K562 (cell line): Measurements from ENCODE around the gene IPO9. TPM values are rescaled to one million over a fixed set of nuclear protein-coding genes. Genes with fewer than 3 reads are reported as not detected.

Source experiments
- KLF1 ChIP-seq: fragments of 450-650 bp; IDR thresholded peaks from 2 replicates; pipeline ENCODE4 v1.6.1; 2016; ENCODE audit warnings: missing genetic modification characterization, missing compliant biosample characterization
- MAFF ChIP-seq: IDR thresholded peaks from 2 replicates; pipeline ENCODE4 v1.6.1; 2012; ENCODE audit warnings: low read length, improper control_type of control experiment
- MECOM ChIP-seq: fragments of 250-450 bp; sonication (Bioruptor Pico); IDR thresholded peaks from 2 replicates; pipeline ENCODE4 v1.8.0; 2022; ENCODE audit warnings: inconsistent platforms
- polyA plus RNA-seq, 8 experiments: library from polyadenylated mRNA; depleted of rRNA in 4 of 8; stranded (reverse) in 5 of 8; unstranded in 3 of 8; fragments of >200 nt; fragmentation: Nextera tagmentation in 2 of 8; fragmentation: Illumina TruSeq in 1 of 8; extraction: Ambion mirVana in 2 of 8; extraction: Trizol in 1 of 8; gene quantifications; 2 replicates each; pipeline versions ENCODE4 v1.2.1 to v1.2.3, GENCODE V29; 2011 to 2014; ENCODE audit warnings: inconsistent platforms in 1 of 8, missing spikeins in 1 of 8
- total RNA-seq, 7 experiments: library from RNA; depleted of rRNA in 6 of 7; stranded (reverse); fragments of >200 nt in 6 of 7; fragmentation: Illumina TruSeq in 2 of 7; extraction: Trizol in 2 of 7; gene quantifications; 2 replicates each; pipeline versions ENCODE4 v1.2.1 to v1.2.3, GENCODE V29; 2011 to 2021; ENCODE audit warnings: low replicate concordance in 1 of 7
- TF ChIP-seq, protein P1 (sequence below): fragments of 450-650 bp; IDR thresholded peaks from 2 replicates; pipeline ENCODE4 v1.6.1; 2016; ENCODE audit warnings: mild to moderate bottlenecking, moderate library complexity
- TF ChIP-seq, protein P2 (sequence below): sonication (generic); formaldehyde crosslinking; IDR thresholded peaks from 2 replicates; pipeline ENCODE4 v1.8.1; 2022; ENCODE audit warnings: missing genetic modification reagents
- TF ChIP-seq, protein P3 (sequence below), 2 experiments: fragments of 450-650 bp in 1 of 2; sonication (generic) in 1 of 2; formaldehyde crosslinking; conservative IDR thresholded peaks; 2 replicates each; pipeline versions ENCODE4 v1.4.0 to v1.8.1; 2020 to 2022; ENCODE audit warnings: mild to moderate bottlenecking in 1 of 2, missing genetic modification reagents in 1 of 2

The IPO9 gene
- total and polyA plus RNA-seq, 9 of the 15 experiments (the other 6 are each of a cell fraction or from before 2014, with no cell fraction given): 27.9 to 78.6 (median 43.9) TPM

DNA sequence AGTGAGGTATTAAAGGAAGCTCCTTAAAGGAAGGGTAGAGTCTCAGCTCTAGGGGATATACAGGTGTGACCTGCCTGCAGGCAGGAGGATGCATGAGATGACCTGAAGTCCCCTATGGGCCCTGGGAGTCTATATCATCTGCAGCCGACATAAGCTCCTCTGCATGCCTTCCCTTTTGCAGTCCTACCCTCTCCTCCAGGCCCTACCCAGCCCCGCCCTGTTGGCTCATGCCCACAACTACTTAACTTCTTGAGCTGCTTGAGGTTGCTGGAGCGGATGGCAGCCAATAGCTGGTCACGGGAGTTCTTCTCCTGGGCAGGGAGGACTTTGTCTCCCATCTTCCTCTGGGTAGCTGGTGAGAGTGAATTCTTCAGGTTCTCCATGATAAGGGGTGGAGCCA, 70.0 kb downstream of the IPO9 start (continued):
- TF ChIP-seq, protein P1, sequence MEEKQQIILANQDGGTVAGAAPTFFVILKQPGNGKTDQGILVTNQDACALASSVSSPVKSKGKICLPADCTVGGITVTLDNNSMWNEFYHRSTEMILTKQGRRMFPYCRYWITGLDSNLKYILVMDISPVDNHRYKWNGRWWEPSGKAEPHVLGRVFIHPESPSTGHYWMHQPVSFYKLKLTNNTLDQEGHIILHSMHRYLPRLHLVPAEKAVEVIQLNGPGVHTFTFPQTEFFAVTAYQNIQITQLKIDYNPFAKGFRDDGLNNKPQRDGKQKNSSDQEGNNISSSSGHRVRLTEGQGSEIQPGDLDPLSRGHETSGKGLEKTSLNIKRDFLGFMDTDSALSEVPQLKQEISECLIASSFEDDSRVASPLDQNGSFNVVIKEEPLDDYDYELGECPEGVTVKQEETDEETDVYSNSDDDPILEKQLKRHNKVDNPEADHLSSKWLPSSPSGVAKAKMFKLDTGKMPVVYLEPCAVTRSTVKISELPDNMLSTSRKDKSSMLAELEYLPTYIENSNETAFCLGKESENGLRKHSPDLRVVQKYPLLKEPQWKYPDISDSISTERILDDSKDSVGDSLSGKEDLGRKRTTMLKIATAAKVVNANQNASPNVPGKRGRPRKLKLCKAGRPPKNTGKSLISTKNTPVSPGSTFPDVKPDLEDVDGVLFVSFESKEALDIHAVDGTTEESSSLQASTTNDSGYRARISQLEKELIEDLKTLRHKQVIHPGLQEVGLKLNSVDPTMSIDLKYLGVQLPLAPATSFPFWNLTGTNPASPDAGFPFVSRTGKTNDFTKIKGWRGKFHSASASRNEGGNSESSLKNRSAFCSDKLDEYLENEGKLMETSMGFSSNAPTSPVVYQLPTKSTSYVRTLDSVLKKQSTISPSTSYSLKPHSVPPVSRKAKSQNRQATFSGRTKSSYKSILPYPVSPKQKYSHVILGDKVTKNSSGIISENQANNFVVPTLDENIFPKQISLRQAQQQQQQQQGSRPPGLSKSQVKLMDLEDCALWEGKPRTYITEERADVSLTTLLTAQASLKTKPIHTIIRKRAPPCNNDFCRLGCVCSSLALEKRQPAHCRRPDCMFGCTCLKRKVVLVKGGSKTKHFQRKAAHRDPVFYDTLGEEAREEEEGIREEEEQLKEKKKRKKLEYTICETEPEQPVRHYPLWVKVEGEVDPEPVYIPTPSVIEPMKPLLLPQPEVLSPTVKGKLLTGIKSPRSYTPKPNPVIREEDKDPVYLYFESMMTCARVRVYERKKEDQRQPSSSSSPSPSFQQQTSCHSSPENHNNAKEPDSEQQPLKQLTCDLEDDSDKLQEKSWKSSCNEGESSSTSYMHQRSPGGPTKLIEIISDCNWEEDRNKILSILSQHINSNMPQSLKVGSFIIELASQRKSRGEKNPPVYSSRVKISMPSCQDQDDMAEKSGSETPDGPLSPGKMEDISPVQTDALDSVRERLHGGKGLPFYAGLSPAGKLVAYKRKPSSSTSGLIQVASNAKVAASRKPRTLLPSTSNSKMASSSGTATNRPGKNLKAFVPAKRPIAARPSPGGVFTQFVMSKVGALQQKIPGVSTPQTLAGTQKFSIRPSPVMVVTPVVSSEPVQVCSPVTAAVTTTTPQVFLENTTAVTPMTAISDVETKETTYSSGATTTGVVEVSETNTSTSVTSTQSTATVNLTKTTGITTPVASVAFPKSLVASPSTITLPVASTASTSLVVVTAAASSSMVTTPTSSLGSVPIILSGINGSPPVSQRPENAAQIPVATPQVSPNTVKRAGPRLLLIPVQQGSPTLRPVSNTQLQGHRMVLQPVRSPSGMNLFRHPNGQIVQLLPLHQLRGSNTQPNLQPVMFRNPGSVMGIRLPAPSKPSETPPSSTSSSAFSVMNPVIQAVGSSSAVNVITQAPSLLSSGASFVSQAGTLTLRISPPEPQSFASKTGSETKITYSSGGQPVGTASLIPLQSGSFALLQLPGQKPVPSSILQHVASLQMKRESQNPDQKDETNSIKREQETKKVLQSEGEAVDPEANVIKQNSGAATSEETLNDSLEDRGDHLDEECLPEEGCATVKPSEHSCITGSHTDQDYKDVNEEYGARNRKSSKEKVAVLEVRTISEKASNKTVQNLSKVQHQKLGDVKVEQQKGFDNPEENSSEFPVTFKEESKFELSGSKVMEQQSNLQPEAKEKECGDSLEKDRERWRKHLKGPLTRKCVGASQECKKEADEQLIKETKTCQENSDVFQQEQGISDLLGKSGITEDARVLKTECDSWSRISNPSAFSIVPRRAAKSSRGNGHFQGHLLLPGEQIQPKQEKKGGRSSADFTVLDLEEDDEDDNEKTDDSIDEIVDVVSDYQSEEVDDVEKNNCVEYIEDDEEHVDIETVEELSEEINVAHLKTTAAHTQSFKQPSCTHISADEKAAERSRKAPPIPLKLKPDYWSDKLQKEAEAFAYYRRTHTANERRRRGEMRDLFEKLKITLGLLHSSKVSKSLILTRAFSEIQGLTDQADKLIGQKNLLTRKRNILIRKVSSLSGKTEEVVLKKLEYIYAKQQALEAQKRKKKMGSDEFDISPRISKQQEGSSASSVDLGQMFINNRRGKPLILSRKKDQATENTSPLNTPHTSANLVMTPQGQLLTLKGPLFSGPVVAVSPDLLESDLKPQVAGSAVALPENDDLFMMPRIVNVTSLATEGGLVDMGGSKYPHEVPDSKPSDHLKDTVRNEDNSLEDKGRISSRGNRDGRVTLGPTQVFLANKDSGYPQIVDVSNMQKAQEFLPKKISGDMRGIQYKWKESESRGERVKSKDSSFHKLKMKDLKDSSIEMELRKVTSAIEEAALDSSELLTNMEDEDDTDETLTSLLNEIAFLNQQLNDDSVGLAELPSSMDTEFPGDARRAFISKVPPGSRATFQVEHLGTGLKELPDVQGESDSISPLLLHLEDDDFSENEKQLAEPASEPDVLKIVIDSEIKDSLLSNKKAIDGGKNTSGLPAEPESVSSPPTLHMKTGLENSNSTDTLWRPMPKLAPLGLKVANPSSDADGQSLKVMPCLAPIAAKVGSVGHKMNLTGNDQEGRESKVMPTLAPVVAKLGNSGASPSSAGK: no peak
- TF ChIP-seq MAFF (no peak), MECOM (CRISPR knock-in tag) (no peak), KLF1 (tag) (no peak)
- TF ChIP-seq, protein P2, sequence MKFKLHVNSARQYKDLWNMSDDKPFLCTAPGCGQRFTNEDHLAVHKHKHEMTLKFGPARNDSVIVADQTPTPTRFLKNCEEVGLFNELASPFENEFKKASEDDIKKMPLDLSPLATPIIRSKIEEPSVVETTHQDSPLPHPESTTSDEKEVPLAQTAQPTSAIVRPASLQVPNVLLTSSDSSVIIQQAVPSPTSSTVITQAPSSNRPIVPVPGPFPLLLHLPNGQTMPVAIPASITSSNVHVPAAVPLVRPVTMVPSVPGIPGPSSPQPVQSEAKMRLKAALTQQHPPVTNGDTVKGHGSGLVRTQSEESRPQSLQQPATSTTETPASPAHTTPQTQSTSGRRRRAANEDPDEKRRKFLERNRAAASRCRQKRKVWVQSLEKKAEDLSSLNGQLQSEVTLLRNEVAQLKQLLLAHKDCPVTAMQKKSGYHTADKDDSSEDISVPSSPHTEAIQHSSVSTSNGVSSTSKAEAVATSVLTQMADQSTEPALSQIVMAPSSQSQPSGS: no peak
- TF ChIP-seq, protein P3, sequence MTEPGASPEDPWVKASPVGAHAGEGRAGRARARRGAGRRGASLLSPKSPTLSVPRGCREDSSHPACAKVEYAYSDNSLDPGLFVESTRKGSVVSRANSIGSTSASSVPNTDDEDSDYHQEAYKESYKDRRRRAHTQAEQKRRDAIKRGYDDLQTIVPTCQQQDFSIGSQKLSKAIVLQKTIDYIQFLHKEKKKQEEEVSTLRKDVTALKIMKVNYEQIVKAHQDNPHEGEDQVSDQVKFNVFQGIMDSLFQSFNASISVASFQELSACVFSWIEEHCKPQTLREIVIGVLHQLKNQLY (CRISPR knock-in tag; conservative IDR thresholded peaks at IDR 0.05): no peak
